ENCODE data around the gene MDM1.
A peak's percentile ranks its signal among the peaks of the same experiment; 100 is the strongest.

Gene MDM1

GRCh38 chr12:68280240-68280639, 51.9 kb downstream of the MDM1 start:
- no peak for DNase-seq (ENCODE audit: low read depth)
- TF ChIP-seq CTCF (IDR thresholded peaks at IDR 0.05; ENCODE audit: low read length, missing control alignments), result no peak
- H3K4me3 ChIP-seq (replicated peaks; ENCODE audit: low read depth, low read length), result no peak overlapping the region

- DNase-seq (ENCODE audit: low read depth), result peak; percentile 87
- H3K4me3 ChIP-seq (replicated peaks; ENCODE audit: low read depth, low read length), result no peak overlapping the region
- TF ChIP-seq CTCF (IDR thresholded peaks at IDR 0.05; ENCODE audit: low read length, missing control alignments), result no peak
Measured at GRCh38 chr12:68279227-68280054, 52.7 kb downstream of the MDM1 start.

- no peak overlapping the region for H3K4me3 ChIP-seq (replicated peaks; ENCODE audit: low read depth, low read length)
- no peak for TF ChIP-seq CTCF (IDR thresholded peaks at IDR 0.05; ENCODE audit: low read length, missing control alignments)
- DNase-seq (ENCODE audit: low read depth), result no peak
Measured at GRCh38 chr12:68276402-68276930, 55.7 kb downstream of the MDM1 start.

GRCh38 chr12:68272732-68273131, 59.4 kb downstream of the MDM1 start:
- TF ChIP-seq CTCF (IDR thresholded peaks at IDR 0.05; ENCODE audit: low read length, missing control alignments), result no peak
- no peak for DNase-seq (ENCODE audit: low read depth)
- no peak overlapping the region for H3K4me3 ChIP-seq (replicated peaks; ENCODE audit: low read depth, low read length)

- DNase-seq (ENCODE audit: low read depth), result peak; percentile 91
- no peak for TF ChIP-seq CTCF (IDR thresholded peaks at IDR 0.05; ENCODE audit: low read length, missing control alignments)
- H3K4me3 ChIP-seq (replicated peaks; ENCODE audit: low read depth, low read length), result no peak overlapping the region
Measured at GRCh38 chr12:68271346-68271745, 60.8 kb downstream of the MDM1 start.

GRCh38 chr12:68270358-68270757, 61.8 kb downstream of the MDM1 start:
- no peak overlapping the region for H3K4me3 ChIP-seq (replicated peaks; ENCODE audit: low read depth, low read length)
- DNase-seq (ENCODE audit: low read depth), result no peak
- no peak for TF ChIP-seq CTCF (IDR thresholded peaks at IDR 0.05; ENCODE audit: low read length, missing control alignments)

GRCh38 chr12:68269779-68270178, 62.4 kb downstream of the MDM1 start:
- H3K4me3 ChIP-seq (replicated peaks; ENCODE audit: low read depth, low read length), result no peak overlapping the region
- no peak for DNase-seq (ENCODE audit: low read depth)
- no peak for TF ChIP-seq CTCF (IDR thresholded peaks at IDR 0.05; ENCODE audit: low read length, missing control alignments)

All from fibroblast of pulmonary artery (primary cell).